DOHH2 (cell line): ENCODE data around the gene POLA2.

Experiments used
- EZH2phosphoT487 ChIP-seq: fragments of 200-600 bp; sonication (generic); IDR thresholded peaks from 2 replicates; pipeline ENCODE4 v1.6.1; 2017; ENCODE audit warnings: borderline replicate concordance, mild to moderate bottlenecking, antibody characterized with exemption, low read length, moderate library complexity, mixed read lengths
- TF ChIP-seq, protein P1 (sequence below): fragments of 200-600 bp; sonication (generic); IDR thresholded peaks from one replicate; pipeline ENCODE4 v1.5.1; 2014; ENCODE audit warnings: antibody characterized with exemption, mild to moderate bottlenecking, low read depth, low read length; ENCODE audit not compliant: poor library complexity, severe bottlenecking

DNA sequence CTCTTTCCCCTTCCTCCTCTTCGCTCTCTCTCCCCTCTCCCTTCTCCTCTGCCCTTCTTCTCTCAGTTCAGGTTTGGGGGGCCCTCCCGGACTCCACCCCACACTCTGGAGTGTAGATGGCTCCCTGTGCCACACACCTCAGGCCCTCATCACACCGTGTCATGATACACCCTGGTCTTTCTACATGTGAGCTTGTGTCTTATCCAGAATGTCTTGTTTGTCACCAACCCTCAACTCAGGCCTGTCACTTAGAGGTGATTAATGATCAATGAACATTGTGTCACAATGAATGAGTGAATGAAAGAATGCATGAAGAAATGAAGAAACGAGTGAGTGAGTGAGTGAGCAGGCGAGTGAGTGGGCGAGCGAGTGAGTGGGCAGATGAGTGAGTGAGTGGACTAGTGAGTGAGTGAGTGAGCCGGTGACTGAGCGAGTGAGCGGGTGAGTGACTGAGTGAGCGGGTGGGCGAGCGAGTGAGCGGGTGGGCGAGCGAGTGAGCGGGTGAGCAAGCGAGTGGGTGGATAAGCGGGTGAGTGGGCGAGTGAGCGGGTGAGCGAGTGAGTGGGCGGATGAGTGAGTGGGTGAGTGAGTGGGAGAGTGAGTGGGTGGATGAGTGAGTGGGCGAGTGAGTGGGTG is 46.2 kb upstream of the POLA2 start:
- TF ChIP-seq, protein P1, sequence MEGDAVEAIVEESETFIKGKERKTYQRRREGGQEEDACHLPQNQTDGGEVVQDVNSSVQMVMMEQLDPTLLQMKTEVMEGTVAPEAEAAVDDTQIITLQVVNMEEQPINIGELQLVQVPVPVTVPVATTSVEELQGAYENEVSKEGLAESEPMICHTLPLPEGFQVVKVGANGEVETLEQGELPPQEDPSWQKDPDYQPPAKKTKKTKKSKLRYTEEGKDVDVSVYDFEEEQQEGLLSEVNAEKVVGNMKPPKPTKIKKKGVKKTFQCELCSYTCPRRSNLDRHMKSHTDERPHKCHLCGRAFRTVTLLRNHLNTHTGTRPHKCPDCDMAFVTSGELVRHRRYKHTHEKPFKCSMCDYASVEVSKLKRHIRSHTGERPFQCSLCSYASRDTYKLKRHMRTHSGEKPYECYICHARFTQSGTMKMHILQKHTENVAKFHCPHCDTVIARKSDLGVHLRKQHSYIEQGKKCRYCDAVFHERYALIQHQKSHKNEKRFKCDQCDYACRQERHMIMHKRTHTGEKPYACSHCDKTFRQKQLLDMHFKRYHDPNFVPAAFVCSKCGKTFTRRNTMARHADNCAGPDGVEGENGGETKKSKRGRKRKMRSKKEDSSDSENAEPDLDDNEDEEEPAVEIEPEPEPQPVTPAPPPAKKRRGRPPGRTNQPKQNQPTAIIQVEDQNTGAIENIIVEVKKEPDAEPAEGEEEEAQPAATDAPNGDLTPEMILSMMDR: no peak
- TF ChIP-seq EZH2phosphoT487: no peak
